ENCODE results near the gene TRMT2B. TPM values are rescaled to one million over a fixed set of nuclear protein-coding genes. Genes with fewer than 3 reads are reported as not detected.
"Not testable (repeated sequence)": the region's sequence is repeated elsewhere in the genome, so short reads cannot be mapped to it uniquely, and the experiment has no call there.

TRMT2B gene
- total and polyA plus RNA-seq, 4 experiments from 2014 or later, result 38.5 to 60.8 (median 48.3) TPM

GRCh38 chrX:101078716-101079598 lies 27.0 kb upstream of the TRMT2B start, which contains the start of gene TMEM35A:
TSS of gene TMEM35A (plus strand) at chrX:101078879. CDS start at chrX:101079003, 124 bp downstream.
- no peak for DNase-seq
- intact Hi-C loops (cut with micrococcal nuclease), result no loop called here
- ChIA-PET CTCF (ENCODE audit: partially characterized antibody) (no interaction called here), POLR2A (ENCODE audit: partially characterized antibody) (interaction anchor here (0.6 kb wide), 1 partner anchor 315 kb away, joined by 3 read pairs; no protein-coding TSS in a partner anchor)
- peaks cover 0 to 2% (median 0%) of the 10 kb centered on the region in 4 donors for H3K4me1 Mint-ChIP-seq
- no peaks in the 10 kb centered on the region for H3K9me3 ChIP-seq (ENCODE audit: control insufficient read depth in 1 of 2, low read length in 2 of 2)
- H3K27ac ChIP-seq (ENCODE audit: low read depth, low read length), result no peak within 1 kb of the TSS
- no peaks in the 10 kb centered on the region for H3K4me1 ChIP-seq (ENCODE audit: insufficient read depth, low read length)
- no peaks in the 10 kb centered on the region for H3K36me3 ChIP-seq (ENCODE audit: insufficient read depth, low read length)
- peak within 1 kb of the TSS in 2 of 8 donors; percentile 7 to 9 for H3K4me3 Mint-ChIP-seq
- H3K27ac Mint-ChIP-seq, result no peak within 1 kb of the TSS
- H3K27me3 ChIP-seq (ENCODE audit: insufficient read depth, low read length), result no peaks in the 10 kb centered on the region
- no peak within 1 kb of the TSS for H3K4me3 ChIP-seq (ENCODE audit: low read length in 2 of 2)
- no peaks in the 10 kb centered on the region for H3K9me3 Mint-ChIP-seq
- H3K36me3 Mint-ChIP-seq, result no peaks in the 10 kb centered on the region
- H3K27me3 Mint-ChIP-seq, result peaks cover 4 to 6% of the 10 kb centered on the region in 2 donors

GRCh38 chrX:101071582-101071981 lies 19.7 kb upstream of the TRMT2B start:
- Histone ChIP-seq H3K27me3 (ENCODE audit: insufficient read depth, low read length) (no peaks in the 10 kb centered on the region), H3K9me3 (ENCODE audit: control insufficient read depth in 1 of 2, low read length in 2 of 2) (no peaks in the 10 kb centered on the region), H3K36me3 (ENCODE audit: insufficient read depth, low read length) (no peaks in the 10 kb centered on the region), H3K4me3 (ENCODE audit: low read length in 2 of 2) (no peak overlapping the region), H3K27ac (ENCODE audit: low read depth, low read length) (no peak overlapping the region), H3K4me1 (ENCODE audit: insufficient read depth, low read length) (no peaks in the 10 kb centered on the region)
- no peaks in the 10 kb centered on the region for H3K9me3 Mint-ChIP-seq
- H3K27me3 Mint-ChIP-seq, result no peaks in the 10 kb centered on the region
- intact Hi-C loops (cut with micrococcal nuclease), result no loop called here
- H3K36me3 Mint-ChIP-seq, result no peaks in the 10 kb centered on the region
- H3K4me3 Mint-ChIP-seq, result no peak overlapping the region
- no peak for DNase-seq
- H3K27ac Mint-ChIP-seq, result no peak overlapping the region
- CTCF ChIA-PET (ENCODE audit: partially characterized antibody), result no interaction called here
- H3K4me1 Mint-ChIP-seq, result no peaks in the 10 kb centered on the region
- POLR2A ChIA-PET (ENCODE audit: partially characterized antibody), result no interaction called here

GRCh38 chrX:101062176-101062575 lies 10.3 kb upstream of the TRMT2B start:
- H3K27ac ChIP-seq (ENCODE audit: low read depth, low read length), result no peak overlapping the region
- peak overlapping the region in 1 of 8 donors; percentile 48 for H3K4me3 Mint-ChIP-seq
- no peaks in the 10 kb centered on the region for H3K36me3 Mint-ChIP-seq
- H3K4me1 ChIP-seq (ENCODE audit: insufficient read depth, low read length), result no peaks in the 10 kb centered on the region
- no peak overlapping the region for H3K4me3 ChIP-seq (ENCODE audit: low read length in 2 of 2)
- DNase-seq, result no peak
- no peaks in the 10 kb centered on the region for H3K4me1 Mint-ChIP-seq
- ChIA-PET CTCF (ENCODE audit: partially characterized antibody) (no interaction called here), POLR2A (ENCODE audit: partially characterized antibody) (no interaction called here)
- no peaks in the 10 kb centered on the region for H3K36me3 ChIP-seq (ENCODE audit: insufficient read depth, low read length)
- H3K9me3 ChIP-seq (ENCODE audit: control insufficient read depth in 1 of 2, low read length in 2 of 2), result no peaks in the 10 kb centered on the region
- no peak overlapping the region for H3K27ac Mint-ChIP-seq
- no peaks in the 10 kb centered on the region for H3K9me3 Mint-ChIP-seq
- intact Hi-C loops (cut with micrococcal nuclease), result no loop called here
- no peaks in the 10 kb centered on the region for H3K27me3 ChIP-seq (ENCODE audit: insufficient read depth, low read length)
- peaks cover 0 to 2% of the 10 kb centered on the region in 2 donors for H3K27me3 Mint-ChIP-seq

- Histone ChIP-seq H3K4me3 (ENCODE audit: low read length in 2 of 2) (no peak overlapping the region), H3K4me1 (ENCODE audit: insufficient read depth, low read length) (peaks cover 5% of the 10 kb centered on the region), H3K9me3 (ENCODE audit: control insufficient read depth in 1 of 2, low read length in 2 of 2) (no peaks in the 10 kb centered on the region), H3K27ac (ENCODE audit: low read depth, low read length) (no peak overlapping the region), H3K27me3 (ENCODE audit: insufficient read depth, low read length) (no peaks in the 10 kb centered on the region), H3K36me3 (ENCODE audit: insufficient read depth, low read length) (no peaks in the 10 kb centered on the region)
- DNase-seq, result no peak
- H3K27me3 Mint-ChIP-seq, result no peaks in the 10 kb centered on the region
- intact Hi-C loops (cut with micrococcal nuclease), result no loop called here
- ChIA-PET POLR2A (ENCODE audit: partially characterized antibody) (no interaction called here), CTCF (ENCODE audit: partially characterized antibody) (no interaction called here)
- no peaks in the 10 kb centered on the region for H3K36me3 Mint-ChIP-seq
- no peak overlapping the region for H3K27ac Mint-ChIP-seq
- peaks cover 0 to 3% (median 2%) of the 10 kb centered on the region in 4 donors for H3K4me1 Mint-ChIP-seq
- peaks cover 0 to 2% (median 0%) of the 10 kb centered on the region in 8 donors for H3K9me3 Mint-ChIP-seq
- H3K4me3 Mint-ChIP-seq, result no peak overlapping the region
These were observed 5.3 kb upstream of the TRMT2B start for GRCh38 chrX:101057093-101057714.

GRCh38 chrX:101056551-101056950 lies 4.6 kb upstream of the TRMT2B start:
- DNase-seq; H3K27me3 Mint-ChIP-seq; H3K9me3 ChIP-seq (ENCODE audit: control insufficient read depth in 1 of 2, low read length in 2 of 2); H3K4me3 ChIP-seq (ENCODE audit: low read length in 2 of 2); POLR2A ChIA-PET (ENCODE audit: partially characterized antibody); intact Hi-C loops (cut with micrococcal nuclease); H3K4me1 ChIP-seq (ENCODE audit: insufficient read depth, low read length); H3K9me3 Mint-ChIP-seq; H3K27me3 ChIP-seq (ENCODE audit: insufficient read depth, low read length); H3K36me3 Mint-ChIP-seq; H3K4me1 Mint-ChIP-seq; CTCF ChIA-PET (ENCODE audit: partially characterized antibody); H3K27ac ChIP-seq (ENCODE audit: low read depth, low read length); H3K4me3 Mint-ChIP-seq; H3K36me3 ChIP-seq (ENCODE audit: insufficient read depth, low read length): not testable (repeated sequence)
- peak overlapping the region in 1 of 7 donors; percentile 39 for H3K27ac Mint-ChIP-seq

GRCh38 chrX:101051153-101051548 lies 760 bp downstream of the TRMT2B start:
- Histone ChIP-seq H3K36me3 (ENCODE audit: insufficient read depth, low read length) (no peaks in the 10 kb centered on the region), H3K27ac (ENCODE audit: low read depth, low read length) (peak overlapping the region; percentile 87), H3K4me3 (ENCODE audit: low read length in 2 of 2) (peak overlapping the region; percentile 34 to 56), H3K27me3 (ENCODE audit: insufficient read depth, low read length) (no peaks in the 10 kb centered on the region), H3K9me3 (ENCODE audit: control insufficient read depth in 1 of 2, low read length in 2 of 2) (no peaks in the 10 kb centered on the region), H3K4me1 (ENCODE audit: insufficient read depth, low read length) (peaks cover 31% of the 10 kb centered on the region)
- ChIA-PET CTCF (ENCODE audit: partially characterized antibody) (no interaction called here), POLR2A (ENCODE audit: partially characterized antibody) (no interaction called here)
- intact Hi-C loops (cut with micrococcal nuclease), result loop anchor here (1.0 to 5.0 kb wide), 4 partner anchors 231 to 566 kb away; partner anchors contain the start of genes ARMCX6, CSTF2 and TIMM8A
- Mint-ChIP-seq H3K9me3 (no peaks in the 10 kb centered on the region), H3K27me3 (no peaks in the 10 kb centered on the region), H3K27ac (peak overlapping the region; percentile 93 to 98 (median 97)), H3K4me1 (peaks cover 15 to 42% (median 28%) of the 10 kb centered on the region in 4 donors), H3K4me3 (peak overlapping the region; percentile 86 to 97 (median 90)), H3K36me3 (peaks cover 0 to 17% of the 10 kb centered on the region in 2 donors)
- DNase-seq, result no peak

GRCh38 chrX:101040197-101040596 lies 11.7 kb downstream of the TRMT2B start:
- Histone ChIP-seq H3K4me1 (ENCODE audit: insufficient read depth, low read length) (no peaks in the 10 kb centered on the region), H3K9me3 (ENCODE audit: control insufficient read depth in 1 of 2, low read length in 2 of 2) (no peaks in the 10 kb centered on the region), H3K4me3 (ENCODE audit: low read length in 2 of 2) (no peak overlapping the region), H3K27ac (ENCODE audit: low read depth, low read length) (no peak overlapping the region), H3K27me3 (ENCODE audit: insufficient read depth, low read length) (no peaks in the 10 kb centered on the region), H3K36me3 (ENCODE audit: insufficient read depth, low read length) (peaks cover 5% of the 10 kb centered on the region)
- Mint-ChIP-seq H3K27ac (no peak overlapping the region), H3K4me1 (peaks cover 0 to 6% (median 4%) of the 10 kb centered on the region in 4 donors), H3K9me3 (no peaks in the 10 kb centered on the region), H3K27me3 (no peaks in the 10 kb centered on the region), H3K36me3 (peaks cover 9 to 47% of the 10 kb centered on the region in 2 donors), H3K4me3 (no peak overlapping the region)
- POLR2A ChIA-PET (ENCODE audit: partially characterized antibody), result no interaction called here
- intact Hi-C loops (cut with micrococcal nuclease), result no loop called here
- DNase-seq, result no peak
- CTCF ChIA-PET (ENCODE audit: partially characterized antibody), result no interaction called here

Measured in CD4-positive, alpha-beta memory T cell (primary cell).